ENCODE results near the gene HEXIM1.

Gene HEXIM1

DNA sequence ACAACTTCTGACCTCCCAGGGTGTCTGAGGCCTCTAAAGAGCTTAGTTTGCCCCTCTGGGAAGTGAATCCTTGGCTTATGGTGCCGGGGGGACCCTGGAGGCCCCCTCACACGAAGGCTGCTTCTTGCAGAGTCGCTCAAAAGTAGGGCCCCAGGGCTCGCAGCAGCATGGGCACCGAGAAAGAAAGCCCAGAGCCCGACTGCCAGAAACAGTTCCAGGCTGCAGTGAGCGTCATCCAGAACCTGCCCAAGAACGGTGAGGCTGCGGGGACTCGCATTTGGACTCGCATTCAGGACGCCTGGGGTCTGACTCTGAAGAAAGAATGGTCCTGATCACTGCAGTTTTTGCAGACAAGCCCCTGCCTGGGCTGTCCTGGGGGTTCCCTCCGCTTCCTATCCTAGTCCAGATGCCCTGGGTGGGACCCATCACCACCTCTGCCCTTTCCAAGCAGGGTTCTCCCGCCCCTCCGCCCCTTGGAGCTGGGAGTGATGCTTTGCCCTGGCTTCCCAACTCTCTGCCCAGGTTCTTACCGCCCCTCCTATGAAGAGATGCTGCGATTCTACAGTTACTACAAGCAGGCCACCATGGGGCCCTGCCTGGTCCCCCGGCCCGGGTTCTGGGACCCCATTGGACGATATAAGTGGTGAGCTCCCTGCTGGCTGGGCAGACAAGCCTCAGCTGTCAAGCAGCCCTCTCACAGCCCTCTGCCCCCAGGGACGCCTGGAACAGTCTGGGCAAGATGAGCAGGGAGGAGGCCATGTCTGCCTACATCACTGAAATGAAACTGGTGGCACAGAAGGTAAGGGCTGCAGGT lies 12.1 kb upstream of the HEXIM1 start:
- peak overlapping the region; percentile 71 for H3K4me3 ChIP-seq (ENCODE audit: low read length)
- TF ChIP-seq, protein P1, sequence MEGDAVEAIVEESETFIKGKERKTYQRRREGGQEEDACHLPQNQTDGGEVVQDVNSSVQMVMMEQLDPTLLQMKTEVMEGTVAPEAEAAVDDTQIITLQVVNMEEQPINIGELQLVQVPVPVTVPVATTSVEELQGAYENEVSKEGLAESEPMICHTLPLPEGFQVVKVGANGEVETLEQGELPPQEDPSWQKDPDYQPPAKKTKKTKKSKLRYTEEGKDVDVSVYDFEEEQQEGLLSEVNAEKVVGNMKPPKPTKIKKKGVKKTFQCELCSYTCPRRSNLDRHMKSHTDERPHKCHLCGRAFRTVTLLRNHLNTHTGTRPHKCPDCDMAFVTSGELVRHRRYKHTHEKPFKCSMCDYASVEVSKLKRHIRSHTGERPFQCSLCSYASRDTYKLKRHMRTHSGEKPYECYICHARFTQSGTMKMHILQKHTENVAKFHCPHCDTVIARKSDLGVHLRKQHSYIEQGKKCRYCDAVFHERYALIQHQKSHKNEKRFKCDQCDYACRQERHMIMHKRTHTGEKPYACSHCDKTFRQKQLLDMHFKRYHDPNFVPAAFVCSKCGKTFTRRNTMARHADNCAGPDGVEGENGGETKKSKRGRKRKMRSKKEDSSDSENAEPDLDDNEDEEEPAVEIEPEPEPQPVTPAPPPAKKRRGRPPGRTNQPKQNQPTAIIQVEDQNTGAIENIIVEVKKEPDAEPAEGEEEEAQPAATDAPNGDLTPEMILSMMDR (conservative IDR thresholded peaks at IDR 0.05; ENCODE audit: low read depth, low read length) = no peak
- DNase-seq (ENCODE audit: low read depth) = no peak

DNA sequence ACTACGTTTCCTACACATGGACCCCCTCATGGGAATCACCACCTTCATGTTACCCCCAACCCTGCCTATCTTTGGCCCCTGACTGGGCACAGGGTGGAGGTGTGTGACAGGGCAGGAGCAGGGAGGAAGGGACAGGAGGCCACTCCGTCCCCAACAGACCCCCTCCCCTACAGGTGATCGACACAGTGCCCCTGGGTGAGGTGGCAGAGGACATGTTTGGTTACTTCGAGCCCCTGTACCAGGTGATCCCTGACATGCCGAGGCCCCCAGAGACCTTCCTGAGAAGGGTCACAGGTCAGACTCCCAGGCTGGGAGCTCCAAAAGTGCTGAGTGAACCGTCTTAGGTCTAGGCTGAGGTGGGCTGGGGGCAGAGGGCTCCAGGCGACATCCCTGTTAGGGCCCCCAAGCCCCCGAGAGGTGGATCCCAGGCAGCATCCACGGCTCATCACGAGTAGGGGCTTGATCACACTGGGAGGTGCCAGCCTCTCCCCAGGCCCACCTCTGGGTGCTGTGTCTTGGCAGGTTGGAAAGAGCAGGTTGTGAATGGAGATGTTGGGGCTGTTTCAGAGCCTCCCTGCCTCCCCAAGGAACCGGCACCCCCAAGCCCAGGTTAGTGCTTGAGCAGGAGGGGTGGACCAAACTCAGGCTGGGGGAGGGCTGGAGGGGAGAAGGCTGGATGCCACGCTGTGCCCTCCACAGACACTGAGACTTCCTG lies 11.3 kb upstream of the HEXIM1 start:
- no peak for DNase-seq (ENCODE audit: low read depth)
- TF ChIP-seq, protein P1 (conservative IDR thresholded peaks at IDR 0.05; ENCODE audit: low read depth, low read length) = no peak
- H3K4me3 ChIP-seq (ENCODE audit: low read length) = no peak overlapping the region

DNA sequence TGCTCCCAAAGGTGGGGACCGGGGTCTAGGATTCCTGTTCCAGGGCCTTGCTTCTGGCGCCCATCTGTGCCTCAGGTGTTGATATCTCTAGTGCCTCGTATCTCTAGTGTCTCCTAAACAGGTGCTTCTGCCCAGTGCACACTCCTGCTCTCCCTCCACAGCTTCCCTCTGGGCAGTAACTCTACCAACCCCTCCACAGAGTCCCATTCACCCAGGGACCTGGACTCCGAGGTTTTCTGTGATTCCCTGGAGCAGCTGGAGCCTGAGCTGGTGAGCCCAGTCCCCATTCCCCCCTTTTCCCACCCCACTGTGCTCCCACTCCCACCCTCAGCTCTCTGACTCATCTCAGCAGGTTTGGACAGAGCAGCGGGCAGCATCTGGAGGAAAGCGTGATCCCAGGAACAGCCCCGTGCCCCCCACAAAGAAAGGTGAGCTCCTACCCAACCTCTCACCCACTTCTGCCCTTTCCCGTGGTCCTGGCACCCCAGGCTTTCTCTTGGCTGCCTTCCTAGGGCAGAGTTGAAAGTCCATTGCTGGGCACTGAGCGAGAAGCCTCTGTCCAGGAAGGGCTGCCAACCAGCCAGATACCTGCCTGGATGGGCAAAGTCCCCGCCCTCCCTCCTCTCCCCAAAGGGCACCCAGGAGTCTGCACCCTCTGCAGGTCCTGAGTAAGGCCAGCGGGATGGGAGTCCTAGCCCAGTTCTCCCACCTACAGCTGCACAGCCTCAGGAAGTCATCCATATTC lies 10.5 kb upstream of the HEXIM1 start:
- TF ChIP-seq, protein P1 (conservative IDR thresholded peaks at IDR 0.05; ENCODE audit: low read depth, low read length) = no peak
- no peak overlapping the region for H3K4me3 ChIP-seq (ENCODE audit: low read length)

DNA sequence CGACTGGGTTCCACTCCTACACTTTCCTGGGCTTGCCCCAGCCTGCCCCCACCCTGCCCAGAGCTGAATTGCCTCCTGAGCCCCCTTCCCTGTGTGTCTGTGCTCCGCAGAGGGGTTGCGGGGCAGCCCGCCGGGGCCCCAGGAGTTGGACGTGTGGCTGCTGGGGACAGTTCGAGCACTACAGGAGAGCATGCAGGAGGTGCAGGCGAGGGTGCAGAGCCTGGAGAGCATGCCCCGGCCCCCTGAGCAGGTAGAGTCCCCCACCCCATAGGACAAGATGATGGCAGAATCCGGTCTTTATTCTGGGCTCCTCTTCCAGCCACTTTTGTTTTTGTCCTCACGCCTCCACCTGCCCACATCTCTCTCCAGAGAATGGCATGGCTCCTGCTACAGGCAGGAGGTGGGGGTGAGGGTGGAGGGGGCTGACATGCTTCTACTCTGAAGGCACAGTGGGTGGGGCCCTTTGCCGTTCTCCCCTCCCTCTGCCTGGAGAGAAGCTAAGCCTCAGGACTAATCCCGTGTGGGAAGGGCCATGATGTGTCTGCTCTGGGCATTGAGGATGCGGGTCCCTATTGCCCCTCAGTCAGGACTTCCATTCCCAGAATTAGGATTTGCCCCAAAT lies 9.3 kb upstream of the HEXIM1 start:
- TF ChIP-seq, protein P1 (conservative IDR thresholded peaks at IDR 0.05; ENCODE audit: low read depth, low read length) = no peak
- H3K4me3 ChIP-seq (ENCODE audit: low read length) = no peak overlapping the region
- DNase-seq (ENCODE audit: low read depth) = no peak

More for the DNA sequence above, 10.5 kb upstream of the HEXIM1 start:
- DNase-seq (ENCODE audit: low read depth) = no peak

DNA sequence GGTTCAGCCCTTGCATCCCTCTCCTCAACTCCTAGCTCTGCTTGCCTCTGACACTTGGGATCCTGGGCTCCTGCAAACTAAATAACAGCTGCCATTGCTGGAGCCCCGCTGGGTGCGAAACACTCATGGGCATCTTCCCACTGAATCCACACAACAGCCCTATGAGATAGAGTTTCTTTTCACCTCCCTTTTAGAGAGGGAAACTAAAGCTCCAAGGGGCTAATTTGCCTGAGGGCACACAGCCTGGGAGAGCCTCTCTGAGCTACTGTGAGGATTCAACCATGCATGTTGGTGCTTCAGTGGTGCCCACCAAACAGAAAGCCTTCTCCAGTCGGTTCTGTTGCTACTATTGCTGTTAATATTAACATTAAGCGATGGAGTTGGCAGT lies 8.7 kb upstream of the HEXIM1 start:
- H3K4me3 ChIP-seq (ENCODE audit: low read length) = no peak overlapping the region
- no peak for DNase-seq (ENCODE audit: low read depth)

DNA sequence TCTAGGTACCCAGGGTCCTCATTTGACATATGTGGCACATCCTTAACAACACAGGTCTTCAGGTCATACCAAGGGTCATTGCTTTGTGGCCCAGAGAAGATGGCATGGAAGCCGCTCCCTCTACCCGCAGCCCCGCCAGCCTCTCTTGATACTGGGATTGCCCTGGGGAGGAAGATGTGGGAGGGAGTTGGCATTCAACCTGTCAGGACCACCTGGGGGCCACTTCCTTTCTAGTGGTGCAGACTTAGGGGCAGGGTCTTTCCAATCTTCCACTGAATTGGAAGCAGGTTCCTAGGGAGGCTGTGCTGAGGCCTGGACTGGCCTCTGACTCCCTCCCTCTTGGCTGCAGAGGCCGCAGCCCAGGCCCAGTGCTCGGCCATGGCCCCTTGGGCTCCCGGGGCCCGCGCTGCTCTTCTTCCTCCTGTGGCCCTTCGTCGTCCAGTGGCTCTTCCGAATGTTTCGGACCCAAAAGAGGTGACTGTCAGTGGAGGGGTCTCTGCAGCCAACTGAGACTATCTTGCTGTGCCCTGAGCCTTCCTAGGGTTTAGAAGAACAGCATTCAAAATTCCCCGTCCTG lies 5.1 kb upstream of the HEXIM1 start:
- DNase-seq (ENCODE audit: low read depth) = no peak
- H3K4me3 ChIP-seq (ENCODE audit: low read length) = no peak overlapping the region
- TF ChIP-seq, protein P1 (conservative IDR thresholded peaks at IDR 0.05; ENCODE audit: low read depth, low read length) = no peak

More for the DNA sequence above, 8.7 kb upstream of the HEXIM1 start:
- TF ChIP-seq, protein P1 (conservative IDR thresholded peaks at IDR 0.05; ENCODE audit: low read depth, low read length) = no peak

All from retinal pigment epithelial cell (primary cell).